Measurements from ENCODE around the gene LRRC59.

Gene LRRC59

DNA sequence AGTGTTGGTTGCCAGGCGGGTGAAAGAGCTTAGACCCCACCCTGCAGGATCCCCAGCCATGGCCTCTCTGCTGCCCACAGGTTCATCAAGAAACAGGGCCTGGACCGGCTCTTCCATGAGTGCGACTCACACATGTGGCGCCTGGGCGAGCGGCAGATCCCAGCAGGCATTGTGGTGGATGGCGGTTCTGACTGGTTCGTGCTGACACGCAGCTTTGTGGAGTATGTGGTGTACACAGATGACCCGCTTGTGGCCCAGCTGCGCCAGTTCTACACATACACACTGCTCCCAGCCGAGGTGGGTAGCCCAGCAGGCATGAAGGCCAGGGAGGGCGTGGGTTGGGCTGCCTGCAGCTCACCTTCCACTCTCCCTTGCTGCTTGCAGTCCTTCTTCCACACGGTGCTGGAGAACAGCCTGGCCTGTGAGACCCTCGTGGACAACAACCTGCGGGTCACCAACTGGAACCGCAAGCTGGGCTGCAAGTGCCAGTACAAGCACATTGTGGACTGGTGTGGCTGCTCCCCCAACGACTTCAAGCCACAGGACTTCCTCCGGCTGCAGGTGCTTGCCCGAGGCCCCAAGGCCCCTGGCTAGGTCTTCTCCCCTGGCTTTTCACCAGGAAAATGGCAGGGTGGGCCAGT is 41.5 kb downstream of the LRRC59 start:
- no peak overlapping the region for H3K4me3 ChIP-seq (replicated peaks; ENCODE audit: low read depth, low read length)
- TF ChIP-seq, protein P1, sequence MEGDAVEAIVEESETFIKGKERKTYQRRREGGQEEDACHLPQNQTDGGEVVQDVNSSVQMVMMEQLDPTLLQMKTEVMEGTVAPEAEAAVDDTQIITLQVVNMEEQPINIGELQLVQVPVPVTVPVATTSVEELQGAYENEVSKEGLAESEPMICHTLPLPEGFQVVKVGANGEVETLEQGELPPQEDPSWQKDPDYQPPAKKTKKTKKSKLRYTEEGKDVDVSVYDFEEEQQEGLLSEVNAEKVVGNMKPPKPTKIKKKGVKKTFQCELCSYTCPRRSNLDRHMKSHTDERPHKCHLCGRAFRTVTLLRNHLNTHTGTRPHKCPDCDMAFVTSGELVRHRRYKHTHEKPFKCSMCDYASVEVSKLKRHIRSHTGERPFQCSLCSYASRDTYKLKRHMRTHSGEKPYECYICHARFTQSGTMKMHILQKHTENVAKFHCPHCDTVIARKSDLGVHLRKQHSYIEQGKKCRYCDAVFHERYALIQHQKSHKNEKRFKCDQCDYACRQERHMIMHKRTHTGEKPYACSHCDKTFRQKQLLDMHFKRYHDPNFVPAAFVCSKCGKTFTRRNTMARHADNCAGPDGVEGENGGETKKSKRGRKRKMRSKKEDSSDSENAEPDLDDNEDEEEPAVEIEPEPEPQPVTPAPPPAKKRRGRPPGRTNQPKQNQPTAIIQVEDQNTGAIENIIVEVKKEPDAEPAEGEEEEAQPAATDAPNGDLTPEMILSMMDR (IDR thresholded peaks at IDR 0.05; ENCODE audit: low read length, missing control alignments) = no peak
- no peak for DNase-seq (ENCODE audit: low read depth)

DNA sequence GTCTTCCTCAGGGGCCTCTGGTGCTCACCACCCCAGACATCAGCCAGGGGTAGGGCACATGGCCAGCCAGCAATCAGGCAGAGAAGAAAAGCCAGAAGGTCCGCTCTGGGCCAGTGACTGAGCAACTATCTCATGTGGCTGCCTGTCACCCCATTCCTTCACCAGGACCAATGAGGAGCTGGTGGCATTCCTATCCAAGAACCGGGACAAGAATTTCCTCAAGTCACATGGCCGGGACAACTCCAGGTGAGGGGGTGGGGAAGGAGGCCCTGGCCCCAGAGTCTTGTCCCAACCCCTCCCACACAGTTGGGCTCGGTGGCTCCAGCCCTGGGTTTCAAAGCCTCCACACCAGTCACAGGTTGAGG is 42.0 kb downstream of the LRRC59 start:
- TF ChIP-seq, protein P1 (IDR thresholded peaks at IDR 0.05; ENCODE audit: low read length, missing control alignments) = no peak
- no peak overlapping the region for H3K4me3 ChIP-seq (replicated peaks; ENCODE audit: low read depth, low read length)
- no peak for DNase-seq (ENCODE audit: low read depth)

DNA sequence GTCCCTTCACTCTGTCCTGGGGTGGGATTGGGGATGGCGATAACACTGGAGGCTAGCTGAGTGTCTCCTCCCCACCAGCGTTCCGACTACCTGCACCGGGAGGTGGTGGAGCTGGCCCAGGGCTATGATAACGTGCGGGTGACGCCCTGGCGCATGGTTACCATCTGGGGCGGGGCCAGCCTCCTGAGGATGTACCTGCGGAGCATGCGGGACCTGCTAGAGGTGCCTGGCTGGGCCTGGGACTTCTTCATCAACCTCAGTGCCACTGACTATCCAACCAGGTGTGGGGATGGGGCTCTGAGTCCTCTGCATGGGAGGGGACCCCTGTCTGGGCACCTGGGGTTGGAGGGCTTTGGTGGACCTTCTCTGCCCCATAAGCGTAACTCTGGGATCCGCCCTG is 42.5 kb downstream of the LRRC59 start:
- no peak overlapping the region for H3K4me3 ChIP-seq (replicated peaks; ENCODE audit: low read depth, low read length)
- TF ChIP-seq, protein P1 (IDR thresholded peaks at IDR 0.05; ENCODE audit: low read length, missing control alignments) = no peak
- DNase-seq (ENCODE audit: low read depth) = no peak

DNA sequence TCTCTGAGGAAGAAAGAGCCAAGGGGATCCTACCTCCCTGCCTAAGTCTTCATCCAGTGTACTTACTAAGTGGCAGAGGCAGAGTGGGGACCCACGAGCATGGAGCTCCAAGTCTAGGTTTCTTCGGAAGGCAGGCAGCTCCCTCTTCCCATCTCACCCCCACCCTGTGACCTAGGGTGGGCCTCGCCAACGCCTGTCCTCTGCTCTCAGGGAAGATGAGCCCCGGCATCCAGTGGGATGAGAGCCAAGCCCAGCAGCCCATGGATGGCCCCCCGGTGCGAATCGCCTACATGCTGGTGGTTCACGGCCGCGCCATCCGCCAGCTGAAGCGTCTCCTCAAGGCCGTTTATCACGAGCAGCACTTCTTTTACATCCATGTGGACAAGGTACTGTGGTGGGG is 43.1 kb downstream of the LRRC59 start:
- TF ChIP-seq, protein P1 (IDR thresholded peaks at IDR 0.05; ENCODE audit: low read length, missing control alignments) = no peak
- H3K4me3 ChIP-seq (replicated peaks; ENCODE audit: low read depth, low read length) = no peak overlapping the region

DNA sequence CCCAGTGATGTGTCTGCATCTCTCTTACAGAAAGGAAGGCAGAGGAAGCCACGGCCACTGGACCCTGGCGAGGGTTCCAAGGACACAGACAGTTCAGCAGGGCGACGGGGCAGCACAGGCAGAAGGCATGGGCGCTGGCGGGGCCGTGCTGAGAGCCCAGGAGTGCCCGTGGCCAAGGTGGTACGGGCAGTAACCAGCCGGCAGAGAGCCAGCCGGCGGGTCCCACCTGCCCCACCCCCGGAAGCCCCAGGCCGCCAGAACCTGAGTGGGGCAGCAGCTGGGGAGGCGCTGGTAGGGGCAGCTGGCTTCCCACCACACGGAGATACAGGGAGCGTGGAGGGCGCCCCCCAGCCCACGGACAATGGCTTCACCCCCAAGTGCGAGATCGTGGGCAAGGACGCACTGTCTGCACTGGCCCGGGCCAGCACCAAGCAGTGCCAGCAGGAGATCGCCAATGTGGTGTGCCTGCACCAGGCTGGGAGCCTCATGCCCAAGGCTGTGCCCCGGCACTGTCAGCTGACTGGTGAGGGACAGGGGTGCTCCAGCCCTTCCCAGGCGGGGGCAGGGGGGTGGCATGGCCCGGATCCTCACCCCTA is 43.6 kb downstream of the LRRC59 start:
- no peak for DNase-seq (ENCODE audit: low read depth)
- no peak overlapping the region for H3K4me3 ChIP-seq (replicated peaks; ENCODE audit: low read depth, low read length)
- TF ChIP-seq, protein P1 (IDR thresholded peaks at IDR 0.05; ENCODE audit: low read length, missing control alignments) = no peak

More for the DNA sequence above, 43.1 kb downstream of the LRRC59 start:
- no peak for DNase-seq (ENCODE audit: low read depth)

DNA sequence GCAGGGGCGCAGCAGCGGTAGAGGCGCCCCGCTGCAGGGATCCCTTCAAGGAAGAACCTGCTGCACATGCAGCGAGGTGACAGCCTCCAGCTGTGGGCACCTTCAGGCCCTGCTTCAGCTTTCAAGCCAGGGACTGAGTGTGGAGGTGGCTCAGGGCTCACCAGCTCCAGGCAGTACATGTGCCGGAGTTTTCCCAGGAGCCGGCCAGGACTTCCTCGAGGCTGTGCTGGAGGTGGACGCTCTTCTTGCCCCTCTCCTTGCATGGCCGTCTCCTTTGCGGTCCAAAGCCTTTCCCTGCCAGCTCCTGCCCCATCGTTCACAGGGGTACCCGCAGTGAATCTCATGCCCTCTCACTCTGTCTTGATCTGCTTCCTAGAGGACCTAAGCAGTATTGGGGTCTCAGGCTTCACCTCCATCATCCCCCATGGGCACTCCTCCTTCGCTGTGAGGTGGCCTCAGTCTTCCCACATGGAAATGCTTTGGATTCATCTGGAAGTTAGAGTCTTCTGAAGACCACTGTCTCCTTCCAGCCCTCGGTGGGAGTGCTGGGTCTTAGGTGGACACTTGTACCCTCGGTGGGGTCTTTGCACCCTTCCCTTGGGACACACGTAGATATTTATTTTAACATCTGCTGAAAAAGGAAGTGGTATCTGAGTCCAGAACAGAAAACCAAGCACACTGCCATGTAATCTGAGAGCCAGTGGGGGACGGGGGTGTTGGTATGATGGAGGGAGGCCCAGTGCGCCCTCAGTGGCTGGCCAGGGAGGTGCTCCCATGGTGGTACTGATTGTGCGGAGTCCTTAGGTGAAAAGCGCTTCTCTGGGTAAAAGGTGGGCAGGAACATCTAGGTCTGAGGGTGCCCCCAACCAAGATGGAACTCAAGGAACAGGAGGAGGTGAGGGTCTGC is 44.4 kb downstream of the LRRC59 start:
- no peak overlapping the region for H3K4me3 ChIP-seq (replicated peaks; ENCODE audit: low read depth, low read length)
- DNase-seq (ENCODE audit: low read depth) = no peak
- TF ChIP-seq, protein P1 (IDR thresholded peaks at IDR 0.05; ENCODE audit: low read length, missing control alignments) = no peak

All from fibroblast of pulmonary artery (primary cell).